ENCODE data around the gene CEP152. TPM values are rescaled to one million over a fixed set of nuclear protein-coding genes. Genes with fewer than 3 reads are reported as not detected.

CEP152 gene
- total RNA-seq, 1 experiment from 2014 or later = 6.4 TPM

- Mint-ChIP-seq H3K4me3 (ENCODE audit: unreplicated experiment) (no peak overlapping the region), H3K9me3 (ENCODE audit: unreplicated experiment) (no peaks in the 10 kb centered on the region), H3K4me1 (ENCODE audit: insufficient read depth, unreplicated experiment) (no peaks in the 10 kb centered on the region), H3K27ac (ENCODE audit: low read depth, unreplicated experiment) (no peak overlapping the region), H3K27me3 (ENCODE audit: insufficient read depth, unreplicated experiment) (no peaks in the 10 kb centered on the region), H3K36me3 (ENCODE audit: insufficient read depth, unreplicated experiment) (peaks cover 31% of the 10 kb centered on the region)
- ChIA-PET POLR2A (interaction anchor here (0.6 to 1.0 kb wide), 3 partner anchors 9 to 147 kb away, joined by 3 to 4 read pairs (median 3); no protein-coding TSS in a partner anchor), CTCF (interaction anchor here (0.5 to 1.4 kb wide), 4 partner anchors 16 to 427 kb away, joined by 3 to 4 read pairs (median 4); partner anchors contain the start of gene CEP152)
- BruUV-seq (replicated peaks) = no TSS peak
- TF ChIP-seq, protein P1, sequence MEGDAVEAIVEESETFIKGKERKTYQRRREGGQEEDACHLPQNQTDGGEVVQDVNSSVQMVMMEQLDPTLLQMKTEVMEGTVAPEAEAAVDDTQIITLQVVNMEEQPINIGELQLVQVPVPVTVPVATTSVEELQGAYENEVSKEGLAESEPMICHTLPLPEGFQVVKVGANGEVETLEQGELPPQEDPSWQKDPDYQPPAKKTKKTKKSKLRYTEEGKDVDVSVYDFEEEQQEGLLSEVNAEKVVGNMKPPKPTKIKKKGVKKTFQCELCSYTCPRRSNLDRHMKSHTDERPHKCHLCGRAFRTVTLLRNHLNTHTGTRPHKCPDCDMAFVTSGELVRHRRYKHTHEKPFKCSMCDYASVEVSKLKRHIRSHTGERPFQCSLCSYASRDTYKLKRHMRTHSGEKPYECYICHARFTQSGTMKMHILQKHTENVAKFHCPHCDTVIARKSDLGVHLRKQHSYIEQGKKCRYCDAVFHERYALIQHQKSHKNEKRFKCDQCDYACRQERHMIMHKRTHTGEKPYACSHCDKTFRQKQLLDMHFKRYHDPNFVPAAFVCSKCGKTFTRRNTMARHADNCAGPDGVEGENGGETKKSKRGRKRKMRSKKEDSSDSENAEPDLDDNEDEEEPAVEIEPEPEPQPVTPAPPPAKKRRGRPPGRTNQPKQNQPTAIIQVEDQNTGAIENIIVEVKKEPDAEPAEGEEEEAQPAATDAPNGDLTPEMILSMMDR (IDR thresholded peaks at IDR 0.05; ENCODE audit: unreplicated experiment) = no peak
- no peak for DNase-seq (ENCODE audit: unreplicated experiment)
- intact Hi-C loops (cut with micrococcal nuclease) = no loop called here
Measured at GRCh38 chr15:48785195-48785594, 25.7 kb downstream of the CEP152 start.

DNA sequence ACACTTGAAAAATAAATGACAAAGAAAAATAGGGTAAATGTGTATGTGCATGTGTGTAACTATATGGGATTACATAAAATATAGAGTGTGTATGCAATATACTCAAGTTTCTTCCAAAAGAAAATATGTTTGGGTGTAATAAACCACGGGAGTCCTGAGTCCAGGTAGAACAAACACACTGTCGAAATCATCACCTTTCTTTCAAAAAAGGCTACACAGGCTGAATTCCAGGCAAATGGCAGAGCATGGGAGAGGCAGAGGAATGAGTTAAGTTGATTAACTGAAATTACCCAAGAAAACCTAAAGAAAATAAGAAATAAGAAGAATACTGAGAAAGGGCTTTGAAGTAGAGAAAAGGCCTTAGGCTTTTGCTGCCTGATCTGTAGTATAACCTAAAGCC lies 26.1 kb downstream of the CEP152 start:
- Mint-ChIP-seq H3K36me3 (ENCODE audit: insufficient read depth, unreplicated experiment) (peaks cover 31% of the 10 kb centered on the region), H3K27me3 (ENCODE audit: insufficient read depth, unreplicated experiment) (no peaks in the 10 kb centered on the region), H3K9me3 (ENCODE audit: unreplicated experiment) (no peaks in the 10 kb centered on the region), H3K27ac (ENCODE audit: low read depth, unreplicated experiment) (no peak overlapping the region), H3K4me3 (ENCODE audit: unreplicated experiment) (no peak overlapping the region), H3K4me1 (ENCODE audit: insufficient read depth, unreplicated experiment) (no peaks in the 10 kb centered on the region)
- intact Hi-C loops (cut with micrococcal nuclease) = no loop called here
- CTCF ChIA-PET = interaction anchor here (0.6 to 1.4 kb wide), 3 partner anchors 17 to 426 kb away, joined by 3 to 4 read pairs (median 3); no protein-coding TSS in a partner anchor
- no TSS peak for BruUV-seq (replicated peaks)
- TF ChIP-seq, protein P1 (IDR thresholded peaks at IDR 0.05; ENCODE audit: unreplicated experiment) = no peak
- no peak for DNase-seq (ENCODE audit: unreplicated experiment)
- POLR2A ChIA-PET = interaction anchor here (0.6 kb wide), 1 partner anchor 9 kb away, joined by 3 read pairs; no protein-coding TSS in a partner anchor

- CTCF ChIA-PET = interaction anchor here (1.0 kb wide), 2 partner anchors 13 to 18 kb away, joined by 3 to 4 read pairs; no protein-coding TSS in a partner anchor
- Mint-ChIP-seq H3K36me3 (ENCODE audit: insufficient read depth, unreplicated experiment) (peaks cover 13% of the 10 kb centered on the region), H3K9me3 (ENCODE audit: unreplicated experiment) (no peaks in the 10 kb centered on the region), H3K4me3 (ENCODE audit: unreplicated experiment) (no peak overlapping the region), H3K27ac (ENCODE audit: low read depth, unreplicated experiment) (no peak overlapping the region), H3K27me3 (ENCODE audit: insufficient read depth, unreplicated experiment) (no peaks in the 10 kb centered on the region), H3K4me1 (ENCODE audit: insufficient read depth, unreplicated experiment) (no peaks in the 10 kb centered on the region)
- POLR2A ChIA-PET = no interaction called here
- BruUV-seq (replicated peaks) = no TSS peak
- intact Hi-C loops (cut with micrococcal nuclease) = no loop called here
- TF ChIP-seq, protein P1 (IDR thresholded peaks at IDR 0.05; ENCODE audit: unreplicated experiment) = no peak
- no peak for DNase-seq (ENCODE audit: unreplicated experiment)
Measured at GRCh38 chr15:48782911-48783310, 28.0 kb downstream of the CEP152 start.

DNA sequence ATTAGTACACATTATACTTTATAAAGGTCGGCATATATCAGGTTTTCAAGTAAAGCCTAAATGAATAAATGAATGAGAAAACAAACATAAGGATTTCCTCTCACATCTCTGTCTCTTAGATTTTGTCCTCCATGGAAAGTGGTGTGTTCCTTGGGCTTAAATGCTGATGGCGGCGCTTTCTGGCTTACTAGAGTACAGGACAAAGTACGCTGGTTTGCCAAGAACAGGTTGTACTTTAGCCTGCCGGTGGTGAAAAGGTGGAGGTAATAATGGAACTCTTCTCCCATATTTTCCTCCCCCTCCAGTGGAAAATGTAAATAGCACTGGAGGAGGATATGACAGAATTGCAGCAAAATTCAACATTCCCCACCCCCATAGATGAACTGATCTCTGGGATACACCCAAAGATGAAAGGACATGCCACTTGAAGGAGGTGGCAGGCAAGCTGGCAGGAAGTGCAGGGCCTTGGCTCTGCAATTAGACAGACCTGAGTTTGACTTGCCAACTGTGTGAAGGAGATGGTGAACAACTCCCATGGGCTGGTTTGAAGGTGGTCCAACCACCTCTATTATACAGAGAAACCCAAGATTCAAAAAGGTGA lies 29.3 kb downstream of the CEP152 start:
- H3K27ac Mint-ChIP-seq (ENCODE audit: low read depth, unreplicated experiment) = no peak overlapping the region
- H3K4me1 Mint-ChIP-seq (ENCODE audit: insufficient read depth, unreplicated experiment) = no peaks in the 10 kb centered on the region
- ChIA-PET POLR2A (no interaction called here), CTCF (no interaction called here)
- TF ChIP-seq, protein P1 (IDR thresholded peaks at IDR 0.05; ENCODE audit: unreplicated experiment) = no peak
- no peaks in the 10 kb centered on the region for H3K9me3 Mint-ChIP-seq (ENCODE audit: unreplicated experiment)
- peaks cover 11% of the 10 kb centered on the region for H3K36me3 Mint-ChIP-seq (ENCODE audit: insufficient read depth, unreplicated experiment)
- DNase-seq (ENCODE audit: unreplicated experiment) = no peak
- intact Hi-C loops (cut with micrococcal nuclease) = no loop called here
- no TSS peak for BruUV-seq (replicated peaks)
- no peak overlapping the region for H3K4me3 Mint-ChIP-seq (ENCODE audit: unreplicated experiment)
- H3K27me3 Mint-ChIP-seq (ENCODE audit: insufficient read depth, unreplicated experiment) = no peaks in the 10 kb centered on the region

All from MCF 10A (cell line).